Activated CD4-positive, alpha-beta T cell treated with anti-CD3 and anti-CD28 coated beads for 24 hours (primary cell): ENCODE measurements around the gene PTF1A.
"Not testable (repeated sequence)": the region's sequence is repeated elsewhere in the genome, so short reads cannot be mapped to it uniquely, and the experiment has no call there.

Experiments
- DNase-seq, 2 donors: peaks; one replicate each; pipeline ENCODE4 v3.0.0-alpha.2; 2020; ENCODE audit warnings: low read depth in 2 of 2

The PTF1A gene

GRCh38 chr10:23203369-23204325, 11.5 kb downstream of the PTF1A start:
- DNase-seq, result no peak

- DNase-seq, result no peak
These were observed 12.7 kb downstream of the PTF1A start for GRCh38 chr10:23204773-23205172.

GRCh38 chr10:23205972-23206642, 14.0 kb downstream of the PTF1A start:
- DNase-seq, result no peak

- DNase-seq, result no peak
These were observed 25.4 kb downstream of the PTF1A start for GRCh38 chr10:23217471-23217870.

- no peak for DNase-seq
These were observed 38.5 kb downstream of the PTF1A start for GRCh38 chr10:23230582-23230981.

DNA sequence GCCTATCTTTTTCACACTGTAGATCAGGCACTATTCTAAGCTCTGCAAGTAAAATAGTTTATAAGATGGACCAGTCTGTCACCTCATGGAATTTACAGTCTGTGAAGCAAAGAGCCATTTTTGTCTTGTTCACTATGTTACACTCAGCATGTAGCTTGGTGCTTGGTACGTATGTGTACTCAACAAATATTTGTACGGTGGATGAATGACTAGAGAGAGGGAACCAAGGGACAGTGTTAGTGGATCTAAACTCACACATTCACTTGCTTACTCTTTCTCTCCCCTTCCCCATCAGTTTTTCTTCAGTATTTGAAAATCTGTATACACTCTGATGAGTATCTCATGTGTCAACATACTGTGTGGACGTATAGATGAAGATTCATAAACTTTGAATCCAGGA, 45.9 kb downstream of the PTF1A start:
- no peak for DNase-seq

GRCh38 chr10:23241779-23242178, 49.7 kb downstream of the PTF1A start:
- not testable (repeated sequence) for DNase-seq
